RPMI8226 (cell line): ENCODE data around the gene MAT2A.
"Not testable (repeated sequence)": the region's sequence is repeated elsewhere in the genome, so short reads cannot be mapped to it uniquely, and the experiment has no call there.

ENCODE experiments used
- DNase-seq: peaks from one replicate; pipeline ENCODE4 v3.0.0-alpha.2; 2015

MAT2A gene

GRCh38 chr2:85580206-85580605, 41.2 kb downstream of the MAT2A start:
- no peak for DNase-seq

- DNase-seq = no peak
Observed at GRCh38 chr2:85582492-85582891, 43.5 kb downstream of the MAT2A start.

- DNase-seq = no peak
Observed at GRCh38 chr2:85583667-85584353, 44.8 kb downstream of the MAT2A start.

- DNase-seq = no peak
Observed at GRCh38 chr2:85584354-85584856, 45.4 kb downstream of the MAT2A start, which contains the start of gene VAMP5. Gene VAMP5 (plus strand): TSS chr2:85584431. CDS start chr2:85584491, 60 bp downstream.

GRCh38 chr2:85584857-85585780, 46.2 kb downstream of the MAT2A start:
- DNase-seq = no peak

- no peak for DNase-seq
Observed at GRCh38 chr2:85585781-85586105, 46.8 kb downstream of the MAT2A start.

GRCh38 chr2:85588236-85588635, 49.3 kb downstream of the MAT2A start:
- DNase-seq = no peak

- DNase-seq = no peak
Observed at GRCh38 chr2:85588645-85589044, 49.7 kb downstream of the MAT2A start.

GRCh38 chr2:85589181-85589580, 50.2 kb downstream of the MAT2A start:
- no peak for DNase-seq

GRCh38 chr2:85589982-85590791, 51.2 kb downstream of the MAT2A start:
- DNase-seq = no peak

GRCh38 chr2:85590950-85591349, 52.0 kb downstream of the MAT2A start:
- DNase-seq = no peak

GRCh38 chr2:85591563-85591962, 52.6 kb downstream of the MAT2A start:
- no peak for DNase-seq

- DNase-seq = not testable (repeated sequence)
Observed at GRCh38 chr2:85592299-85592698, 53.3 kb downstream of the MAT2A start.

- DNase-seq = no peak
Observed at GRCh38 chr2:85593023-85593422, 54.1 kb downstream of the MAT2A start.
